Measurements from ENCODE around the gene TEX11.
"Not testable (repeated sequence)": the region's sequence is repeated elsewhere in the genome, so short reads cannot be mapped to it uniquely, and the experiment has no call there.

TEX11 gene

GRCh38 chrX:70908541-70908940, at the start of gene TEX11:
Gene TEX11 (minus strand): TSS chrX:70908711. CDS start chrX:70907789, 922 bp downstream.
- DNase-seq, result no peak

DNA sequence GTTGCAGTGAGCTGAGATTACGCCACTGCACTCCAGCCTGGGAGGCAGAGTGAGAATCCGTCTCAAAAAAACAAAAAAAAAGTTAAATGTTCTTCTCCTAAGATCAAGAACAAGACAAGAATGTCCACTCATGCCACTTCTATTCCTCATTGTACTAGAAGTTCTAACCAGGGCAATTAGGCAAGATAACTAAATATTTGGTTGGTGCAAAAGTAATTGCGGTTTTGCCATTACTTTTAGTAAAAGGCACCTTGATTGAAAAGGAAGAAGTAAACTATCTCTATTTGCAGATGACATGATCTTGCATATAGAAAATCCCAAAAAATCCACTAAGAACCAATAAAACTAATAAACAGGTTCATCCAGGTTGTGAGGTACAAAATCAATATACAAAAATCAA, 46.4 kb upstream of the TEX11 start:
- no peak for DNase-seq

DNA sequence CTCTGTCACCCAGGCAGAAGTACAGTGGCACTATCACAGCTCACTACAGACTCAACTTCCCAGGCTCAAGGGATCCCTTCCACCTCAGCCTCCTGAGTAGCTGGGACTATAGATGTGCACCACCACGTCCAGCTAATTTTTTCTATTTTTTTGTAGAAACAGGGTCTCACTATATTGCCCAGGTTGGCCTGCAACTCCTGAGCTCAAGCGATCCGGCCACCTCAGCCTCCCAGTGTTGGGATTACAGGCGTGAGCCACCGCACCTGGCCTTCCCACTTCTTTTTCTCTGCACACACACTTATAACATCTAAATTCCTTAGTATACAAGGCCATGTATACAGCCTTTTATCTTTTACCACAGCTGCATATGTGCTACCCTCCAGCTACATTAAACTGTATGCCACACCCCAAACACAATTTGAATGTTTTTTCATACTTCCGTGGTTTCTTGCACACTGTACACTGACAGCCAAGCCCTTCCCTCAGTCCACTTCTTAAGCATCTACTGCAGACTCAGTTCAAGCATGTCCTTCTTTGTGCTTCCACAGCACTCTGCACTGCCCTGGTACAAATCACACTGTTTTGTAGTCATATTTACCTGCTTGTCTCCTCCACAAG, 15.9 kb upstream of the TEX11 start:
- DNase-seq, result no peak

- no peak for DNase-seq
Measured at GRCh38 chrX:70922774-70923473, 14.4 kb upstream of the TEX11 start.

DNA sequence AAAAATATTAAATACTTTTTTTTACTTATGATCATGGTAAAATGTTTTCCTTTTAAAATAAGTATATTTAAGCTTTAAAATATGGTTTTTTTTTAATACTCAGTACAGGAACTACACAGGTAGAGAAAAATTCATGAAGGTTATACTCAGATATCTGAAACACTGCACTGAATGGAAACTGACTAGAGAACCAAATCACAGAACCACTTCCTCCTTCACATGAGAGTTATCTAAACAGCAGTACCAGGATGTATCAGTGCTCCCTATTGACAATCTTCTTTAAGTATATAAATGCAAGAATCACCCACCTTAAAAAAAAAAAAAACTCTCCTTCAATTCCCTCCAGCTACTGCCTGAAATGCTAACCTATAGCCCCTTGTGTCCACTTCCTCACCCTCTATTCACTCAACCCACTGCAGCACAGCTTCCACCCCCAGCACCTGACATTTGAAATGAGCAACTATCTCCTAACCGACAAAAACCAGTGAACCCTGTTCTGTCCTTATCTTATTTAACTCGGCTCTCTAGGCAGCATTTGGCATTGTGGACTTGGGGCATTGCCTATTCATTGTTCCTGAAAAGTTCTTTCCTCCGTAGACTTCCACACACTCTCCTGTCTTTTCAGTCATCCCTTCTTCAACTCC, 13.3 kb upstream of the TEX11 start:
- no peak for DNase-seq

- DNase-seq, result no peak
Measured at GRCh38 chrX:70916754-70917153, 8.2 kb upstream of the TEX11 start.

GRCh38 chrX:70907900-70908299, 611 bp downstream of the TEX11 start:
- DNase-seq, result no peak

DNA sequence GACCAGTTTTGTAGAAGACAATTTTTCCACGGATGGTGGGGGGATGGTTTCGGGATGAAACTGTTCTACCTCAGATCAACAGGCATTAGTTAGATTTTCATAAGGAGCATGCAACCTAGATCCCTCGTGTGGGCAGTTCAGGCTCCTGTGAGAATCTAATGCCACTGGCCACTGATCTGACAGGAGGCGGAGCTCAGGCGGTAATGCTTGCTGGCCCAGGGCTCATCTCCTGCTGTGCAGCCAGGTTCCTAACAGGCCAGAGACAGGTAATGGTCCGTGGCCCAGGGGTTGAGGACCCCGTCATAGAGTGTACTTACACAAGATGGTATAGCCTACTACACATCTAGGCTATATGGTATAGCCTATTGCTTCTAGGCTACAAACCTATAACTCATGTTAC, 7.0 kb downstream of the TEX11 start:
- DNase-seq, result no peak

- DNase-seq, result not testable (repeated sequence)
Measured at GRCh38 chrX:70890441-70890840, 18.1 kb downstream of the TEX11 start.

- DNase-seq, result no peak
Measured at GRCh38 chrX:70878902-70879301, 29.6 kb downstream of the TEX11 start.

DNA sequence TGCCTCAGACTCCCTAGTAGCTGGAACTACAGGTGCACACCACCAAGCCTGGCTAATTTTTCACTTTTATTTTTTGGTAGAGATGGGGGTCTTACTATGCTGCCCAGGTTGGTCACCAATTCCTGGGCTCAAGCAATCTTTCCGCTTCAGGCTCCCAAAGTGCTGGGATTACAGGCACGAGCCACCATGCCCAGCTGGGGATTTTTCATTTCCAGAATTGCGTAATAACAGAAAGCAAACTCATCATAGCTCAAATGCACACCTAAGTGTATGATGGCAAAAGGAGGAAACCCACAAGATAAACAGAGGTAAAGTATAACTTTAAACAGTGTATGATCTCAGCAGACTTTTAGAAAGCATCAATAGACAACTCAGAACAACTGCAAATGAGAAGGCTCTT, 56.2 kb downstream of the TEX11 start:
- DNase-seq, result no peak

DNA sequence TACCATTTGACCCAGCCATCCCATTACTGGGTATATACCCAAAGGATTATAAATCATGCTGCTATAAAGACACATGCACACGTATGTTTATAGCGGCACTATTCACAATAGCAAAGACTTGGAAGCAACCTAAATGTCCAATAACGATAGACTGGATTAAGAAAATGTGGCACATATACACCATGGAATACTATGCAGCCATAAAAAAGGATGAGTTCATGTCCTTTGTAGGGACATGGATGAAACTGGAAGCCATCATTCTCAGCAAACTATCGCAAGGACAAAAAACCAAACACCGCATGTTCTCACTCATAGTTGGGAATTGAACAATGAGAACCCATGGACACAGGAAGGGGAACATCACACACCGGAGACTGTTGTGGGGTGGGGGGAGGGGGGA, 64.4 kb downstream of the TEX11 start:
- not testable (repeated sequence) for DNase-seq

GRCh38 chrX:70843620-70844019, 64.9 kb downstream of the TEX11 start:
- not testable (repeated sequence) for DNase-seq

- DNase-seq, result no peak
Measured at GRCh38 chrX:70834589-70834988, 73.9 kb downstream of the TEX11 start.

DNA sequence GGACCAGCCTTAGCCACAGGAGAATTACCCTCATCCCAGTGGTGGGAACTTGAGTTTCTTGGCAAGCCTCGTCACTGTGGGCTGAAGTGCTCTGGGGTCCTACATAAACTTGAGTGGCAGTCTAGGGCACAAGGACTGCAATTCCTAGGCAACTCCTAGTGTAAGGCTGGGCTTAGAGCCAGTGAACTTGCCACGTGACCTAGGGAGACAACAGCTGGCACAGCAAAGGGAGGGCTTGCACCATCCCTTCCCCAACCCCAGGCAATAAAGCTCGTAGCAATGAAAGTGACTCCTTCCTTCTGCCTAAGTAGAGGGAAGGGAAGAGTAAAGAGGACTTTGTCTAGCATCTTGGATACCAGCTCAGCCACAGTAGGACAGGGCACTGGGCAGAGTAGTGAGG, 81.8 kb downstream of the TEX11 start:
- no peak for DNase-seq

DNA sequence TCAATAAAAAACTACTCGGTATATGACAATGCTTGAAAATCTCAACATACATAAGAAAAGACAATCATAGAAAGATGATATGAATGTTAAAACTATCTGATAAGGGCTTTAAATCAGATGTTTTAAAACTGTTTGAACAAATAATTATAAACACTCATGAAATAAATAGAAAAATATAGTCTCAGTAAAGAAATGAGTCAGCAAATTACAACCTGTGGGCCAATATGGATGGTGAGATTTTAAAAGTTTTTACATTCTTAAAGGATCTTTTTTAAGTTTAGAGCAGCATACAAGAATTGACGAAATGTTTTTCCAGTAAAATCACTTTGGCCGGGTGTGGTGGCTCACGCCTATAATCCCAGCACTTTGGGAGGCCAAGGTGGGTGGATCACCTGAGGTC, 83.1 kb downstream of the TEX11 start:
- DNase-seq, result no peak

DNA sequence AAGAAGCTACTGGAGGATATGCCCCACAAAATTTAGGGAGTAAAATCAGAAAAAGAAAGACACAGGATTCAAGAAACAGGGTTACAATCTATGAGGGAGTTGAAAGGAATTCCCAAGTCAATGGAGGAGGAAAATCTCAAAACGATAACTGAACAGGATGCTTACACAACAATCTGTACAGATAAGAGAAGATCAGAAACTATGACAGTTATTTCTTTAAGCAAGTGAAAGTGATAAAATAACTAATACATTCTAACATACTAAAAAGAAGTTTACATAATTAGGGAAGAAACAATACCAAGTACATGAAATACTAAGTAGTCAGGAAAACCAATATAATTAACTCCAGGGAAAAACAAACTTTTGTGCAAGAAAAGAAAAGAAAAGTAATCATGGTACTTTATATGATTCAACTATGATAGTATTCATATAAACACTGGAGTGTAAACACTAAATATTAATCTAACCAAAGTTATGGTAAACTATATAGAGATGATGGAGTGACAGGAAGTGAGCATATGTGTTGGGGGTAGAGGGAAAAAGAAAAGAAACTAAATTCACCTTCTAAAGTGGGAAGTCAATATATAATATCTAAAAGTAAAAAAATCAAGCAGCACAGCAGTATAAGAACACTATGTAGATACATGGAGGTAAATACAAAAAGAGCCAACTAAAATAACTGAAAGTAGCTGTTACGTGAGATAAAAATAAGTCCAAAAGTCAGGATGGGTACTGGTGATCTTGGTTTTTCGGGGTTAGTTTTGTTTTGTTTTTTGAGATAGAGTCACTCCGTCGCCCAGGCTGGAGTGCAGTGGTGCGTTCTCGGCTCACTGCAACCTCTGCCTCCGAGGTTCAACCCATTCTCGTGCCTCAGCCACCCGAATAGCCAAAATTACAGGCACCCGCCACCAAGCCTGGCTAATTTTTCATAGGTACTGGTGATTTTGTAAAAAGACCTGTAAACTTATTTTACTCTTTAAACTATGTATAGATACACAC, 99.3 kb downstream of the TEX11 start:
- DNase-seq, result no peak

- no peak for DNase-seq
Measured at GRCh38 chrX:70806081-70806480, 102.4 kb downstream of the TEX11 start.

DNA sequence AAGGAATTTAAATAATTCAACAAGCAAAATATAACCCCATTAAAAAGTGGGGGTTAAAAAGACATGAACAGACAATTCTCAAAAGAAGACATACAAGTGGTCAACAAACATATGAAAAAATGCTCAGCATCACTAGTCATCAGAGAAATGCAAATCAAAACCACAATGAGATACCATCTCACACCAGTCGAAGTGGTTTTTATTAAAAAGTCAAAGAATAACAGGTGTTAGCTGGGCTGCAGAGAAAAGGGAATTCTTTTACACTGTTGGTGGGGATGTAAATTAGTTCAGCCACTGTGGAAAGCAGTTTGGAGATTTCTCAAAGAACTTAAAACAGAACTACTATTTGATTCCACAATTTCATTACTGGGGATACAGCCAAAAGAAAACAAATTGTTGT, 111.8 kb downstream of the TEX11 start:
- not testable (repeated sequence) for DNase-seq

DNA sequence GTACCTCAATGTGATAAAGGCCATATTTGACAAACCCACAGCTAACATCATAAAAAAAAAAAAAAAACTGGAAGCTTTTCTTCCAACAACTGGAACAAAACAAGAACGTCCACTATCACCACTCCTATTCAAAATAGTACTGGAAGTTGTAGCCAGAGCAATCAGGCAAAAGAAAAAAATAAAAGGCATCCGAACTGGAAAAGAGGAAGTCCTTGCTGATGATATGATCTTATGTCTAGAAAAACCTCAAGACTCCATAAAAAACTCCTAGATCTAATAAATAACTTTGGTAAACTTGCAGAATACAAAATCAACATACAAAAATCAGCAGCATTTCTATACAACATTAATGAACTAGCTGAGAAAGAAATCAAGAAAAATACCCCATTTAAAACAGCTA, 134.3 kb downstream of the TEX11 start:
- DNase-seq, result no peak

DNA sequence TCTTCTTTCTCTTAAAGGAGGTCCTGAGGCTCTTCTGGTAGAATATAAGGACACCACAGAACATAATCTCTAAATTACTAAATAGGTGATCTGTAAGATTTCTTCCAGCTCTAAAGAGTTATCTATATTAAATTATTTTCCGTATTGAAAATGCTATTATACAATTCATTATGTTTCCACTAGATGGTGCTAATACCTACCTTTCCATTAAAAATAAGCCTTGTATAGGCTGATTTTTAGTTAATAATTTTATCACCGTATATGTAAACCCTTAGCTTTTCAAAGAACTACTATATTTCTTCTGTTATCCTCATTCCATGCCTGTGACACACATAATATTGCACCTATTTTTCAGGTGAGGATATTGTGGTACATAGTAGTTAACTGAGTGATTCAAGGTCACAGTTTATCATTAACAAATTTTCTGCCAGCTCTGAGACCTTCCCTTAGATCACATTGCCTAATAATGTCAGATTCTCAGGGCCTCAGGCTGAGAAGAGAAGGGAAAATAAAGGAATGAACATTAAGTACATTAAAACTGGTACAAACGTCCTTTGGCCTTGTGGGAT, 138.8 kb downstream of the TEX11 start:
- peak; percentile 0 for DNase-seq

- DNase-seq, result no peak
Measured at GRCh38 chrX:70762285-70762684, 146.2 kb downstream of the TEX11 start.

GRCh38 chrX:70755850-70756249, 152.7 kb downstream of the TEX11 start:
- DNase-seq, result no peak

Data from inflammatory macrophage treated with lipopolysaccharide for 4 hours (primary cell).